H9 (cell line): ENCODE data around the gene EIF4E1B. TPM values are rescaled to one million over a fixed set of nuclear protein-coding genes. Genes with fewer than 3 reads are reported as not detected.

Source experiments
- DNase-seq: peaks from one replicate; pipeline ENCODE4 v3.0.0-alpha.2; 2017
- H2AFZ ChIP-seq: one replicate; pipeline ENCODE4 v1.6.1; 2013; ENCODE audit warnings: mild to moderate bottlenecking, low read length, control low read depth, moderate library complexity
- H2AK5ac ChIP-seq: 2 replicates; pipeline ENCODE4 v1.6.1; 2013; ENCODE audit warnings: low read length, control low read depth, mixed read lengths; ENCODE audit not compliant: insufficient read length
- H2BK120ac ChIP-seq: one replicate; pipeline ENCODE4 v1.6.1; 2013; ENCODE audit warnings: low read depth, mild to moderate bottlenecking, low read length, control low read depth, inconsistent platforms; ENCODE audit not compliant: poor library complexity, severe bottlenecking
- H2BK12ac ChIP-seq: 2 replicates; pipeline ENCODE4 v1.6.1; 2013; ENCODE audit warnings: low read length, control low read depth, mixed read lengths, low read depth; ENCODE audit not compliant: insufficient read length
- H2BK15ac ChIP-seq: 2 replicates; pipeline ENCODE4 v1.6.1; 2013; ENCODE audit warnings: low read depth, low read length, control low read depth
- H2BK20ac ChIP-seq: one replicate; pipeline ENCODE4 v1.6.1; 2013; ENCODE audit warnings: low read depth, mild to moderate bottlenecking, low read length, control low read depth, inconsistent platforms; ENCODE audit not compliant: poor library complexity, severe bottlenecking
- H2BK5ac ChIP-seq: 2 replicates; pipeline ENCODE4 v1.6.1; 2013; ENCODE audit warnings: low read length, control low read depth, mixed read lengths; ENCODE audit not compliant: insufficient read length
- H3K14ac ChIP-seq: 2 replicates; pipeline ENCODE4 v1.6.1; 2013; ENCODE audit warnings: low read length, control low read depth; ENCODE audit not compliant: insufficient read depth
- H3K18ac ChIP-seq: 2 replicates; pipeline ENCODE4 v1.6.1; 2013; ENCODE audit warnings: low read depth, mild to moderate bottlenecking, mixed read lengths, low read length, control low read depth; ENCODE audit not compliant: insufficient read length
- H3K23ac ChIP-seq: 2 replicates; pipeline ENCODE4 v1.6.1; 2013; ENCODE audit warnings: low read length, control low read depth, mixed read lengths, low read depth; ENCODE audit not compliant: insufficient read length
- H3K23me2 ChIP-seq: 2 replicates; pipeline ENCODE4 v1.6.1; 2013; ENCODE audit warnings: low read depth, mild to moderate bottlenecking, mixed read lengths, low read length, control low read depth; ENCODE audit not compliant: insufficient read length, poor library complexity, severe bottlenecking
- H3K27ac ChIP-seq: 2 replicates; pipeline ENCODE4 v1.5.1; 2013; ENCODE audit warnings: low read length, control low read depth, mixed read lengths, low read depth; ENCODE audit not compliant: insufficient read length
- H3K27me3 ChIP-seq: 2 replicates; pipeline ENCODE4 v1.6.1; 2013; ENCODE audit warnings: low read length, control low read depth, inconsistent platforms; ENCODE audit not compliant: insufficient read depth
- H3K4ac ChIP-seq: 2 replicates; pipeline ENCODE4 v1.6.1; 2013; ENCODE audit warnings: low read depth, mild to moderate bottlenecking, control low read depth, inconsistent platforms, low read length, moderate library complexity
- H3K4me1 ChIP-seq: 2 replicates; pipeline ENCODE4 v1.6.1; 2013; ENCODE audit warnings: low read length, control low read depth, inconsistent platforms; ENCODE audit not compliant: insufficient read depth
- H3K4me2 ChIP-seq: 2 replicates; pipeline ENCODE4 v1.6.1; 2013; ENCODE audit warnings: low read length, control low read depth, mixed read lengths; ENCODE audit not compliant: insufficient read length, insufficient read depth
- H3K56ac ChIP-seq: 2 replicates; pipeline ENCODE4 v1.6.1; 2013; ENCODE audit warnings: low read depth, mild to moderate bottlenecking, mixed read lengths, low read length, control low read depth; ENCODE audit not compliant: insufficient read length
- H3K79me1 ChIP-seq: 2 replicates; pipeline ENCODE4 v1.6.1; 2013; ENCODE audit warnings: low read depth, mild to moderate bottlenecking, moderate library complexity, low read length, control low read depth, inconsistent platforms; ENCODE audit not compliant: insufficient read depth, poor library complexity, severe bottlenecking
- H3K79me2 ChIP-seq: 2 replicates; pipeline ENCODE4 v1.6.1; 2013; ENCODE audit warnings: low read length, control low read depth, inconsistent platforms; ENCODE audit not compliant: insufficient read depth
- H3K9ac ChIP-seq: 2 replicates; pipeline ENCODE4 v1.6.1; 2013; ENCODE audit warnings: low read length, control low read depth, mixed read lengths; ENCODE audit not compliant: insufficient read length; ENCODE audit errors: extremely low read depth
- H3K9me3 ChIP-seq: one replicate; pipeline ENCODE4 v1.6.1; 2013; ENCODE audit warnings: low read depth, low read length, inconsistent platforms; ENCODE audit not compliant: control insufficient read depth
- H3T11ph ChIP-seq: one replicate; pipeline ENCODE4 v1.6.1; 2013; ENCODE audit warnings: mild to moderate bottlenecking, low read length, control low read depth, inconsistent platforms
- H4K20me1 ChIP-seq: one replicate; pipeline ENCODE4 v1.6.1; 2013; ENCODE audit not compliant: control insufficient read depth, insufficient read length, insufficient read depth
- H4K5ac ChIP-seq: 2 replicates; pipeline ENCODE4 v1.6.1; 2013; ENCODE audit warnings: low read depth, mild to moderate bottlenecking, mixed read lengths, low read length, control low read depth; ENCODE audit not compliant: insufficient read length
- H4K8ac ChIP-seq: replicated peaks from 2 replicates; pipeline ENCODE4 v1.6.1; 2013; ENCODE audit warnings: low read length, control low read depth, mixed read lengths, low read depth; ENCODE audit not compliant: insufficient read length
- H4K91ac ChIP-seq: 2 replicates; pipeline ENCODE4 v1.6.1; 2013; ENCODE audit warnings: low read depth, mild to moderate bottlenecking, moderate library complexity, mixed read lengths, low read length, control low read depth; ENCODE audit not compliant: insufficient read length
- H3K27ac Mint-ChIP-seq, 3 experiments: 2 replicates in 2 of 3; 3 replicates in 1 of 3; pipeline ENCODE4 v1.8.0; 2020 to 2021; ENCODE audit warnings: mixed read lengths in 3 of 3, mild to moderate bottlenecking in 1 of 3, moderate library complexity in 1 of 3
- H3K27me3 Mint-ChIP-seq: 2 replicates; pipeline ENCODE4 v1.8.0; 2021; ENCODE audit warnings: low read depth, mild to moderate bottlenecking, moderate library complexity, mixed read lengths
- H3K36me3 Mint-ChIP-seq, 3 experiments: 2 replicates in 2 of 3; 3 replicates in 1 of 3; pipeline ENCODE4 v1.8.0; 2020 to 2021; ENCODE audit warnings: low read depth in 3 of 3, mixed read lengths in 3 of 3; ENCODE audit not compliant: insufficient read depth in 1 of 3
- H3K4me1 Mint-ChIP-seq, 2 experiments: 2 replicates each; pipeline ENCODE4 v1.8.0; 2020; ENCODE audit warnings: mixed read lengths in 2 of 2
- H3K4me3 Mint-ChIP-seq, 2 experiments: 2 replicates in 1 of 2; 3 replicates in 1 of 2; pipeline ENCODE4 v1.8.0; 2020 to 2021; ENCODE audit warnings: mild to moderate bottlenecking in 2 of 2, mixed read lengths in 2 of 2, moderate library complexity in 1 of 2
- H3K9me3 Mint-ChIP-seq, 2 experiments: 2 replicates in 1 of 2; 3 replicates in 1 of 2; pipeline ENCODE4 v1.8.0; 2020; ENCODE audit warnings: mild to moderate bottlenecking in 2 of 2, mixed read lengths in 2 of 2, moderate library complexity in 1 of 2
- CTCF ChIP-seq: fragments of 200-600 bp; sonication (generic); conservative IDR thresholded peaks from 3 replicates; pipeline ENCODE4 v1.8.0; 2021; ENCODE audit warnings: antibody characterized with exemption, mild to moderate bottlenecking
- WGBS: extraction: QIAGEN DNeasy Blood & Tissue Kit; methylation state at CpG from one replicate; pipeline ENCODE4 v1.1.7; 2013; ENCODE audit warnings: missing lambda C conversion rate, low lambda C conversion rate, mixed read lengths; ENCODE audit not compliant: insufficient read length; ENCODE audit errors: extremely low coverage; 5-methylcytosine and 5-hydroxymethylcytosine counted together
- total RNA-seq: library from RNA; stranded (reverse); gene quantifications from 2 replicates; pipeline ENCODE4 v1.2.1, GENCODE V29; 2021

Gene EIF4E1B
- total RNA-seq, 1 experiment from 2014 or later, result 1.3 TPM

GRCh38 chr5:176632745-176633144 is 2.3 kb downstream of the EIF4E1B start:
- H3K79me1 ChIP-seq, result no peaks in the 10 kb centered on the region
- no peak overlapping the region for H2BK20ac ChIP-seq
- no peaks in the 10 kb centered on the region for H3K9me3 ChIP-seq
- H3K79me2 ChIP-seq, result no peaks in the 10 kb centered on the region
- WGBS, result no CpG with 5 or more reads among the region's 2 CpGs
- H2BK15ac ChIP-seq, result no peak overlapping the region
- no peak overlapping the region for H2AK5ac ChIP-seq
- DNase-seq, result no peak
- Mint-ChIP-seq H3K27ac (no peak overlapping the region), H3K4me3 (no peak overlapping the region), H3K4me1 (peaks cover 40 to 53% of the 10 kb centered on the region in 2 experiments), H3K9me3 (peaks cover 0 to 7% of the 10 kb centered on the region in 2 experiments; a peak in 2 of 5 replicates), H3K27me3 (peaks cover 76% of the 10 kb centered on the region), H3K36me3 (peaks cover 0 to 6% (median 0%) of the 10 kb centered on the region in 3 experiments; a peak in 3 of 7 replicates)
- H3K23me2 ChIP-seq, result peaks cover 8% of the 10 kb centered on the region
- no peak overlapping the region for H3K14ac ChIP-seq
- H3K27ac ChIP-seq, result no peak overlapping the region
- H3K9ac ChIP-seq, result no peak overlapping the region
- no peak overlapping the region for H3K18ac ChIP-seq
- no peak overlapping the region for H4K8ac ChIP-seq
- H4K5ac ChIP-seq, result no peak overlapping the region
- H3K4me1 ChIP-seq, result no peaks in the 10 kb centered on the region; the same call in 1 of the 2 replicates
- no peak for TF ChIP-seq CTCF
- no peak overlapping the region for H3K4me2 ChIP-seq
- no peak overlapping the region for H3K4ac ChIP-seq
- H4K91ac ChIP-seq, result no peak overlapping the region
- H3K56ac ChIP-seq, result no peak overlapping the region
- no peak overlapping the region for H2AFZ ChIP-seq
- no peaks in the 10 kb centered on the region for H4K20me1 ChIP-seq
- H3T11ph ChIP-seq, result no peak overlapping the region
- H2BK5ac ChIP-seq, result no peak overlapping the region
- no peak overlapping the region for H2BK120ac ChIP-seq
- no peak overlapping the region for H2BK12ac ChIP-seq
- H3K23ac ChIP-seq, result no peak overlapping the region
- peaks cover 6% of the 10 kb centered on the region; the same call in 1 of the 2 replicates for H3K27me3 ChIP-seq
